ENCODE measurements around the gene GSE1.

GSE1 gene

GRCh38 chr16:85619101-85619891 is 6.2 kb downstream of the GSE1 start:
- Histone ChIP-seq H3K27ac (no peak overlapping the region), H3K4me3 (ENCODE audit: low read depth in 1 of 2, low read length in 1 of 2) (no peak overlapping the region), H3K27me3 (peaks cover 16% of the 10 kb centered on the region), H3K9me3 (no peaks in the 10 kb centered on the region), H3K4me1 (ENCODE audit: control insufficient read depth in 1 of 2, insufficient read depth in 1 of 2, low read depth in 1 of 2, low read length in 1 of 2) (peaks cover 35 to 37% of the 10 kb centered on the region in 2 experiments), H3K36me3 (no peaks in the 10 kb centered on the region)
- TF ChIP-seq CTCF (IDR thresholded peaks at IDR 0.05) = no peak

- no peak overlapping the region for H3K4me3 ChIP-seq (ENCODE audit: low read depth in 1 of 2, low read length in 1 of 2)
- no peak for TF ChIP-seq CTCF (IDR thresholded peaks at IDR 0.05)
- peaks cover 5% of the 10 kb centered on the region for H3K27me3 ChIP-seq
- no peak overlapping the region for H3K27ac ChIP-seq
- peaks cover 24 to 26% of the 10 kb centered on the region in 2 experiments for H3K4me1 ChIP-seq (ENCODE audit: control insufficient read depth in 1 of 2, insufficient read depth in 1 of 2, low read depth in 1 of 2, low read length in 1 of 2)
- no peaks in the 10 kb centered on the region for H3K9me3 ChIP-seq
- peaks cover 6% of the 10 kb centered on the region for H3K36me3 ChIP-seq
Measured at GRCh38 chr16:85620374-85620773, 7.3 kb downstream of the GSE1 start.

GRCh38 chr16:85621698-85622428 is 8.7 kb downstream of the GSE1 start:
- no peaks in the 10 kb centered on the region for H3K27me3 ChIP-seq
- H3K27ac ChIP-seq = no peak overlapping the region
- H3K9me3 ChIP-seq = no peaks in the 10 kb centered on the region
- H3K4me1 ChIP-seq (ENCODE audit: control insufficient read depth in 1 of 2, insufficient read depth in 1 of 2, low read depth in 1 of 2, low read length in 1 of 2) = peaks cover 9 to 11% of the 10 kb centered on the region in 2 experiments
- TF ChIP-seq CTCF (IDR thresholded peaks at IDR 0.05) = no peak
- no peak overlapping the region for H3K4me3 ChIP-seq (ENCODE audit: low read depth in 1 of 2, low read length in 1 of 2)
- H3K36me3 ChIP-seq = peaks cover 9% of the 10 kb centered on the region

- Histone ChIP-seq H3K27me3 (no peaks in the 10 kb centered on the region), H3K36me3 (peaks cover 9% of the 10 kb centered on the region), H3K9me3 (no peaks in the 10 kb centered on the region), H3K27ac (no peak overlapping the region), H3K4me1 (ENCODE audit: control insufficient read depth in 1 of 2, insufficient read depth in 1 of 2, low read depth in 1 of 2, low read length in 1 of 2) (peaks cover 1 to 3% of the 10 kb centered on the region in 2 experiments), H3K4me3 (ENCODE audit: low read depth in 1 of 2, low read length in 1 of 2) (no peak overlapping the region)
- TF ChIP-seq CTCF (IDR thresholded peaks at IDR 0.05) = no peak
Measured at GRCh38 chr16:85622683-85623082, 9.6 kb downstream of the GSE1 start.

- Histone ChIP-seq H3K27me3 (no peaks in the 10 kb centered on the region), H3K9me3 (no peaks in the 10 kb centered on the region), H3K4me1 (ENCODE audit: control insufficient read depth in 1 of 2, insufficient read depth in 1 of 2, low read depth in 1 of 2, low read length in 1 of 2) (no peaks in the 10 kb centered on the region), H3K27ac (no peak overlapping the region), H3K36me3 (peaks cover 9% of the 10 kb centered on the region), H3K4me3 (ENCODE audit: low read depth in 1 of 2, low read length in 1 of 2) (no peak overlapping the region)
- TF ChIP-seq CTCF (IDR thresholded peaks at IDR 0.05) = no peak
Measured at GRCh38 chr16:85623250-85623649, 10.1 kb downstream of the GSE1 start.

All from neutrophil (primary cell).